Activated CD4-positive, CD25-positive, alpha-beta regulatory T cell treated with anti-CD3 and anti-CD28 coated beads, Interleukin-2, amount 50 U/mL, for 24 hours (primary cell): Measurements from ENCODE around the gene ALDOC.

Experiments used
- ATAC-seq, 2 donors: fragments of 150-1000 bp; cut with Tn5 transposase; one replicate each; pipeline ENCODE4 v1.10.0; 2021; ENCODE audit warnings: mild to moderate bottlenecking in 1 of 2, moderate library complexity in 1 of 2

ALDOC gene

GRCh38 chr17:28530250-28530649 is 46.4 kb downstream of the ALDOC start:
- no peak for ATAC-seq

GRCh38 chr17:28529013-28529400 is 47.7 kb downstream of the ALDOC start:
- no peak for ATAC-seq

GRCh38 chr17:28528327-28529012 is 48.2 kb downstream of the ALDOC start:
- ATAC-seq: no peak

- no peak for ATAC-seq
These were observed 48.8 kb downstream of the ALDOC start for GRCh38 chr17:28527859-28528258.

- no peak for ATAC-seq
These were observed 49.5 kb downstream of the ALDOC start for GRCh38 chr17:28527181-28527681.

- ATAC-seq: no peak
These were observed 50.3 kb downstream of the ALDOC start for GRCh38 chr17:28526381-28526780.

- ATAC-seq: no peak
These were observed 51.9 kb downstream of the ALDOC start for GRCh38 chr17:28524476-28525424.

GRCh38 chr17:28523876-28524275 is 52.8 kb downstream of the ALDOC start:
- ATAC-seq: no peak

- no peak for ATAC-seq
These were observed 53.5 kb downstream of the ALDOC start for GRCh38 chr17:28523186-28523585.
